ENCODE data around the gene FOXP1. TPM values are rescaled to one million over a fixed set of nuclear protein-coding genes. Genes with fewer than 3 reads are reported as not detected.

Gene FOXP1
- total and polyA plus RNA-seq, 2 of the 13 experiments (the other 11 are each of a cell fraction or from before 2014, with no cell fraction given) = 40.4 to 59.0 TPM

DNA sequence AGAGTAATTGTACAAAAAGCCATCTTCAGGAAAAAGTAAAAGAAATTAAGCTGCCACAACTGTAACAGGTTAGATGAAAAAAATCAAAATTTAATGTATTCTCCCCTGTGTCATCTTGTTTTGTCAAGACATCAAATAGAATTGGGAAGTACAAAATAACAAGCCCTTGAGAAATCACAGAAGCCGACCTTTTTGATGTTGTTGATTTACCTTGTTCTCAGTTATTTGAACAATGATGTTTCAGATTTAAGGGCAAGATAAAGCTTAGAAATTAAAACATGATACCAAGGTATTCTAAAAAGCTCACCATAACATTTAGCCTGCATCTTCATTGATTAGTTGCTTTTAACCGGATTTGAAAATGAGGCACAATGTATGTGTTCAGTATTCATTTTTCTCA lies 523.0 kb downstream of the FOXP1 start (continued):
- TF ChIP-seq, protein P1, sequence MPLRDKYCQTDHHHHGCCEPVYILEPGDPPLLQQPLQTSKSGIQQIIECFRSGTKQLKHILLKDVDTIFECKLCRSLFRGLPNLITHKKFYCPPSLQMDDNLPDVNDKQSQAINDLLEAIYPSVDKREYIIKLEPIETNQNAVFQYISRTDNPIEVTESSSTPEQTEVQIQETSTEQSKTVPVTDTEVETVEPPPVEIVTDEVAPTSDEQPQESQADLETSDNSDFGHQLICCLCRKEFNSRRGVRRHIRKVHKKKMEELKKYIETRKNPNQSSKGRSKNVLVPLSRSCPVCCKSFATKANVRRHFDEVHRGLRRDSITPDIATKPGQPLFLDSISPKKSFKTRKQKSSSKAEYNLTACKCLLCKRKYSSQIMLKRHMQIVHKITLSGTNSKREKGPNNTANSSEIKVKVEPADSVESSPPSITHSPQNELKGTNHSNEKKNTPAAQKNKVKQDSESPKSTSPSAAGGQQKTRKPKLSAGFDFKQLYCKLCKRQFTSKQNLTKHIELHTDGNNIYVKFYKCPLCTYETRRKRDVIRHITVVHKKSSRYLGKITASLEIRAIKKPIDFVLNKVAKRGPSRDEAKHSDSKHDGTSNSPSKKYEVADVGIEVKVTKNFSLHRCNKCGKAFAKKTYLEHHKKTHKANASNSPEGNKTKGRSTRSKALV (CRISPR knock-in tag; IDR thresholded peaks at IDR 0.05) = no peak
- TF ChIP-seq, protein P2, sequence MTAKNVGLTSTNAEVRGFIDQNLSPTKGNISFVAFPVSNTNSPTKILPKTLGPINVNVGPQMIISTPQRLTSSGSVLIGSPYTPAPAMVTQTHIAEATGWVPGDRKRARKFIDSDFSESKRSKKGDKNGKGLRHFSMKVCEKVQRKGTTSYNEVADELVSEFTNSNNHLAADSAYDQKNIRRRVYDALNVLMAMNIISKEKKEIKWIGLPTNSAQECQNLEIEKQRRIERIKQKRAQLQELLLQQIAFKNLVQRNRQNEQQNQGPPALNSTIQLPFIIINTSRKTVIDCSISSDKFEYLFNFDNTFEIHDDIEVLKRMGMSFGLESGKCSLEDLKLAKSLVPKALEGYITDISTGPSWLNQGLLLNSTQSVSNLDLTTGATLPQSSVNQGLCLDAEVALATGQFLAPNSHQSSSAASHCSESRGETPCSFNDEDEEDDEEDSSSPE (CRISPR knock-in tag; IDR thresholded peaks at IDR 0.05) = no peak
- TF ChIP-seq SRSF1 (optimal IDR thresholded peaks at IDR 0.05; ENCODE audit: low read depth, low read length) = no peak
- TF ChIP-seq PCBP1 (IDR thresholded peaks at IDR 0.05; ENCODE audit: borderline replicate concordance, low read depth, low read length) = no peak
- TF ChIP-seq ZNF552 (CRISPR knock-in tag; IDR thresholded peaks at IDR 0.05; ENCODE audit: borderline replicate concordance) = no peak
- no peak for TF ChIP-seq EEA1 (CRISPR knock-in tag; IDR thresholded peaks at IDR 0.05; ENCODE audit: borderline replicate concordance)
- TF ChIP-seq, protein P3, sequence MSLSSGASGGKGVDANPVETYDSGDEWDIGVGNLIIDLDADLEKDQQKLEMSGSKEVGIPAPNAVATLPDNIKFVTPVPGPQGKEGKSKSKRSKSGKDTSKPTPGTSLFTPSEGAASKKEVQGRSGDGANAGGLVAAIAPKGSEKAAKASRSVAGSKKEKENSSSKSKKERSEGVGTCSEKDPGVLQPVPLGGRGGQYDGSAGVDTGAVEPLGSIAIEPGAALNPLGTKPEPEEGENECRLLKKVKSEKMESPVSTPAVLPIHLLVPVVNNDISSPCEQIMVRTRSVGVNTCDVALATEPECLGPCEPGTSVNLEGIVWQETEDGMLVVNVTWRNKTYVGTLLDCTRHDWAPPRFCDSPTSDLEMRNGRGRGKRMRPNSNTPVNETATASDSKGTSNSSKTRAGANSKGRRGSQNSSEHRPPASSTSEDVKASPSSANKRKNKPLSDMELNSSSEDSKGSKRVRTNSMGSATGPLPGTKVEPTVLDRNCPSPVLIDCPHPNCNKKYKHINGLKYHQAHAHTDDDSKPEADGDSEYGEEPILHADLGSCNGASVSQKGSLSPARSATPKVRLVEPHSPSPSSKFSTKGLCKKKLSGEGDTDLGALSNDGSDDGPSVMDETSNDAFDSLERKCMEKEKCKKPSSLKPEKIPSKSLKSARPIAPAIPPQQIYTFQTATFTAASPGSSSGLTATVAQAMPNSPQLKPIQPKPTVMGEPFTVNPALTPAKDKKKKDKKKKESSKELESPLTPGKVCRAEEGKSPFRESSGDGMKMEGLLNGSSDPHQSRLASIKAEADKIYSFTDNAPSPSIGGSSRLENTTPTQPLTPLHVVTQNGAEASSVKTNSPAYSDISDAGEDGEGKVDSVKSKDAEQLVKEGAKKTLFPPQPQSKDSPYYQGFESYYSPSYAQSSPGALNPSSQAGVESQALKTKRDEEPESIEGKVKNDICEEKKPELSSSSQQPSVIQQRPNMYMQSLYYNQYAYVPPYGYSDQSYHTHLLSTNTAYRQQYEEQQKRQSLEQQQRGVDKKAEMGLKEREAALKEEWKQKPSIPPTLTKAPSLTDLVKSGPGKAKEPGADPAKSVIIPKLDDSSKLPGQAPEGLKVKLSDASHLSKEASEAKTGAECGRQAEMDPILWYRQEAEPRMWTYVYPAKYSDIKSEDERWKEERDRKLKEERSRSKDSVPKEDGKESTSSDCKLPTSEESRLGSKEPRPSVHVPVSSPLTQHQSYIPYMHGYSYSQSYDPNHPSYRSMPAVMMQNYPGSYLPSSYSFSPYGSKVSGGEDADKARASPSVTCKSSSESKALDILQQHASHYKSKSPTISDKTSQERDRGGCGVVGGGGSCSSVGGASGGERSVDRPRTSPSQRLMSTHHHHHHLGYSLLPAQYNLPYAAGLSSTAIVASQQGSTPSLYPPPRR (CRISPR knock-in tag; IDR thresholded peaks at IDR 0.05; ENCODE audit: borderline replicate concordance) = peak; percentile 90
- peak; percentile 23; the same call in 1 of the 2 replicates for TF ChIP-seq ATF1 (CRISPR knock-in tag; IDR thresholded peaks at IDR 0.05)
- no peak for TF ChIP-seq ZNF546 (CRISPR knock-in tag; conservative IDR thresholded peaks at IDR 0.05)
- no peak for TF ChIP-seq NR2F1 (CRISPR knock-in tag; IDR thresholded peaks at IDR 0.05)
- TF ChIP-seq RFX3 (CRISPR knock-in tag; IDR thresholded peaks at IDR 0.05) = no peak
- TF ChIP-seq, protein P4, sequence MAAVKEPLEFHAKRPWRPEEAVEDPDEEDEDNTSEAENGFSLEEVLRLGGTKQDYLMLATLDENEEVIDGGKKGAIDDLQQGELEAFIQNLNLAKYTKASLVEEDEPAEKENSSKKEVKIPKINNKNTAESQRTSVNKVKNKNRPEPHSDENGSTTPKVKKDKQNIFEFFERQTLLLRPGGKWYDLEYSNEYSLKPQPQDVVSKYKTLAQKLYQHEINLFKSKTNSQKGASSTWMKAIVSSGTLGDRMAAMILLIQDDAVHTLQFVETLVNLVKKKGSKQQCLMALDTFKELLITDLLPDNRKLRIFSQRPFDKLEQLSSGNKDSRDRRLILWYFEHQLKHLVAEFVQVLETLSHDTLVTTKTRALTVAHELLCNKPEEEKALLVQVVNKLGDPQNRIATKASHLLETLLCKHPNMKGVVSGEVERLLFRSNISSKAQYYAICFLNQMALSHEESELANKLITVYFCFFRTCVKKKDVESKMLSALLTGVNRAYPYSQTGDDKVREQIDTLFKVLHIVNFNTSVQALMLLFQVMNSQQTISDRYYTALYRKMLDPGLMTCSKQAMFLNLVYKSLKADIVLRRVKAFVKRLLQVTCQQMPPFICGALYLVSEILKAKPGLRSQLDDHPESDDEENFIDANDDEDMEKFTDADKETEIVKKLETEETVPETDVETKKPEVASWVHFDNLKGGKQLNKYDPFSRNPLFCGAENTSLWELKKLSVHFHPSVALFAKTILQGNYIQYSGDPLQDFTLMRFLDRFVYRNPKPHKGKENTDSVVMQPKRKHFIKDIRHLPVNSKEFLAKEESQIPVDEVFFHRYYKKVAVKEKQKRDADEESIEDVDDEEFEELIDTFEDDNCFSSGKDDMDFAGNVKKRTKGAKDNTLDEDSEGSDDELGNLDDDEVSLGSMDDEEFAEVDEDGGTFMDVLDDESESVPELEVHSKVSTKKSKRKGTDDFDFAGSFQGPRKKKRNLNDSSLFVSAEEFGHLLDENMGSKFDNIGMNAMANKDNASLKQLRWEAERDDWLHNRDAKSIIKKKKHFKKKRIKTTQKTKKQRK (IDR thresholded peaks at IDR 0.05; ENCODE audit: low read length) = no peak
- TF ChIP-seq MEF2D (CRISPR knock-in tag; IDR thresholded peaks at IDR 0.05) = no peak
- TF ChIP-seq, protein P5, sequence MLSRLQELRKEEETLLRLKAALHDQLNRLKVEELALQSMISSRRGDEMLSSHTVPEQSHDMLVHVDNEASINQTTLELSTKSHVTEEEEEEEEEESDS (CRISPR knock-in tag; IDR thresholded peaks at IDR 0.05; ENCODE audit: borderline replicate concordance) = no peak
- no peak for TF ChIP-seq ZNF891 (CRISPR knock-in tag; IDR thresholded peaks at IDR 0.05)
- TF ChIP-seq AGO1 (IDR thresholded peaks at IDR 0.05; ENCODE audit: low read depth, low read length, poor library complexity, severe bottlenecking) = no peak
- TF ChIP-seq ZNF20 (CRISPR knock-in tag; IDR thresholded peaks at IDR 0.05) = no peak
- no peak for TF ChIP-seq TRIM24 (CRISPR knock-in tag; IDR thresholded peaks at IDR 0.05)
- no peak for TF ChIP-seq DNMT1 (CRISPR knock-in tag; IDR thresholded peaks at IDR 0.05)
